HG03139 (cell line): ENCODE data around the gene NUMA1.

Experiments used
- ATAC-seq: cut with Tn5 transposase; IDR thresholded peaks from one replicate; pipeline ENCODE4 v1.9.1; 2021; ENCODE audit not compliant: unreplicated experiment

Gene NUMA1

GRCh38 chr11:72066855-72067254 is 13.5 kb downstream of the NUMA1 start:
- ATAC-seq: no peak

DNA sequence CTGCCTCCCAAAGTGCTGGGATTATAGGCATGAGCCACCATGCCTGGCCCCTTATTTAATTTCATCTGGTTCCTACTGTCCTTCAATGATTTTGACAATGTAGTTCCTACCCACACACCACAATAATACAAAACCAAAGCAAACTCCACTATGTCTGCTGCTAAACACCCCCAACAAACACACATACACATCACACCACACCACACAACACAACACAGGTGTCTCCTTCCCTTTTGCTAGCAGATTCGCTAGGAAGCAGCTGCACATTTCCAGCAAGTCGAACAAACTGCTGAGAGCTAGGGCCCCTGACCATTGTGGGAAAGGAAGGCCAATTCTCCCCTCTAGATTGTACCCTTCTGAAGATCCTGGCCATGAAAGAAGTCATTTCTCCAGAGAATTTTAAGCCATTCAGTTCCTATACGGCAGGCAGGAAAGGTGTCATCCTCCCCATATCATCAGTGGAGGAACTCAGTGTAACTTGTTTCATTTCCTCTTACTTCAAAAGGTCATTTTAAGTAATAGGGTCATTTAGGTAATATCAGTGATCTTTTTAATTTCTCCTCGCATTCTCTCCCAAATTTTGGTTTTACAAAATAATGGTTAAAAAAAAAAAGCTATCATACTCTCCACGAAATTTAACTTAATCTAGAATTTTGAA is 18.5 kb downstream of the NUMA1 start:
- no peak for ATAC-seq

GRCh38 chr11:72058416-72059034 is 21.8 kb downstream of the NUMA1 start:
- ATAC-seq: no peak

GRCh38 chr11:72048766-72049460 is 31.4 kb downstream of the NUMA1 start:
- ATAC-seq: no peak

DNA sequence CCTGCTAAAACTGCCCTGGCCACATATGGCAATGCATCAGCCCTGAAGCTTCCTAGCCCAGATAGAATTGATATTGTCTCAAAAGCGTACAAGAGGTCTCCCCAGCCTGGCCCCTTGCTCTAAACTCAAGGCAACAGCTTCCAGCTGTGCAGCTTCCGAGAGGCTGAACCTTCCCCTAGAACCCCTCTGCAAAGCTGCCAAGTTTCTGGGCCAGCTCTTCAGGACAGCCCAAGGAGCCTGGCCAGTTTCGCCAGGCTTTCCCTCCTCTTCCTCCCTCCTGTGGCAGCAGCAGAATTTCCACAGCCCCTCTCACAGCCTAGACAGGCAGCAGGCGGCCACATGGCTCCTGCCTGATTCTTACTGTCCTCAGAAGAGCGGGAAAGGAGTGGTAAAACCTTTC is 34.5 kb downstream of the NUMA1 start:
- ATAC-seq: no peak

- no peak for ATAC-seq
These were observed 38.1 kb downstream of the NUMA1 start for GRCh38 chr11:72042064-72042745.

DNA sequence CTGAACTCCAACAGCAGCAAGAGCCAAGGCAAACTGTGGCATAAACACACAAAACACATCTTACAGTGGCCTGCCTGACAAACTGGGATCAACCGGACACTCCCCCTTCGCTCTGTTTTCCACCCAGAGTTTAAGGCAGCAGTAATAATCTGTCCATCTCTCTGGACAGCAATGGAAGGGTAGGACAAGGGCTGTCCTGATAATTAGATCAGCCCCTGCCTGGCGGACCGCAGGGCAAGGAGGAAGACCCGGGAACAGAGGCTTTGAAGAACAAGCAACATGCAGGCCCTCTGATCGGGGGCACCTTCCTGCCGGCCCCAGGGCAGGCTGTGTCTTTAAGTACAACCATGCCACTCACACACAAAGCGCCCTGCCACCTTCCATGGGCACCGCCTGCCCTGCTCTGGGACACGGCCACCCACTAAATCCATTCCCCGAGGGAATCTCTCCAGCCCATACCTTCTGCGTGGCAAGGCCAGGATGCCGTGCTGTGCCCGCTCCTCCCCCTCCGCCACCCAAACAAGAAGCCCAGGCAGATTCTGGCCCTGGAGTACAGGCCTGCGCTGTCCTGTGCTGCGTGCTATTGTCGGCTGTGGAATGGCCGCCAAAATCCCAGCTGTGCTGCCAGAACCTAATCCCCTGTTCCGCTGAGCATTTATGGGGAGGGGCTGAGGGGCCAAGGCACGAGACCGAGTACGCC is 38.8 kb downstream of the NUMA1 start:
- no peak for ATAC-seq

DNA sequence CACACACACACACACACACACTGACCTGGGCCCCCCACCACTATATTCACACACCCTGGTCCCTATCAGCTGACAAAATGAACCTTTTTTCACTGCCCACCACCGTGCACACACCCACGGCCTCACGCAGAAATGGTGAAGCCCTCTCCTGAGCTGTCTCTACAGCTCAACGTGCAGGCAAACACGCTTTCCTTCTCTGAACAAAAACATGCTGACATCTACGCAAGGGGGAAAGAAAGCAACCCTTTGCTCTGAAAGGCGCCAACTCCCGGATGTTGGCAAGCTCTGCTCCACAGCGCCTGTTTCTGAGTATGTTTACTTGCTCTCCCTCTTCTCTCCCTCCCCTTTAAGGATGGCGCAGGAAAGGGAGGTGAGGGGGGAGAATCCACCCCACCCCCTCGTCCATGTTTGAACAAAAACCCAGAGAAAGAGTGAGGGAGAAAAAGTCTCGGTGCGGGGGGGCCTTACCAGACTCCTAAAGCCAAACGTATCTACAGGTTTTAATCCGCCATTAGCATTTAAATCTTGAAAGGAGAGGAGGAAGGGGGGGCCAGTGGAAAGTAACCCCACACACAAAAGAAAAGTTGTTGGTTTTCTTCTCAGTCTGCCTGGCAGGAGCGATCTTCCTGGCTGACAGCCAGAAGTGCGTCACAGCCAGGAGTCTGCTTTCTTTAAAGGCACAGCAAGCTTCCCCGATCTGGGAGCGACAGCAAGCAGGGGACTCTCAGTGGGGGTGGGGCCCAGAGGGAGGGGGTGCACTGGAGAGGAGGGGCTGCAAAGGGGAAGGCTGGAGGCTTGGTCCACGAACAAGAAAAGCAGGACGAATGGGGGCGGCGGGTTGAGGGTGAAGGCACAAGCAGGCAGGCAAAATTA is 39.6 kb downstream of the NUMA1 start:
- ATAC-seq: no peak

DNA sequence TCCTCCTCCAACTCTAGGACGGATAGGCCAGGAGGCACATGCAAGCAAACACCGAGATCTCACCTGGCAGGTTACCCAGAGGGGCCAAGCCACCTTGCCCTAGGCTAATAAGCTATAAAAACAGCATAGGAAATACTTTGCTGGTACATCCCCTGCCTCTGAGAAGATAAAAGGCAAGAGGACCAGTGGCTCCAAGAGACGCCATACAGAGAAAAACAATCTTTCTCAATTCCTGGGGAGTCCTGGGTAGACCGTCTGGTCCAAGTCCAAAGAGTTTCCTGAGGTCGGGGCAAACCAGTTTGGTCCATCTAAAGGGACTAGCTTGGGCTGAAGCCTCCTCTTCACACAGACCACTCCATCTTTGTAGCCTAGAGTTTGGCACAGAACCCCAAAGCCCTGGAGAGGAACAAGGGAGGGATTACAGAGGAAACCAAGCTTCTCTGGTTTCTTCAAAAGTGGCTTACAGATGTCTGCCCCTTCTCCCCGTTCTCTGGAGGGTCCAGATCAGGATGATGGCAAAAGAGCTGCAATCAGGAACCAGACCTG is 40.4 kb downstream of the NUMA1 start:
- ATAC-seq: no peak

- no peak for ATAC-seq
These were observed 41.1 kb downstream of the NUMA1 start for GRCh38 chr11:72039031-72039855.

DNA sequence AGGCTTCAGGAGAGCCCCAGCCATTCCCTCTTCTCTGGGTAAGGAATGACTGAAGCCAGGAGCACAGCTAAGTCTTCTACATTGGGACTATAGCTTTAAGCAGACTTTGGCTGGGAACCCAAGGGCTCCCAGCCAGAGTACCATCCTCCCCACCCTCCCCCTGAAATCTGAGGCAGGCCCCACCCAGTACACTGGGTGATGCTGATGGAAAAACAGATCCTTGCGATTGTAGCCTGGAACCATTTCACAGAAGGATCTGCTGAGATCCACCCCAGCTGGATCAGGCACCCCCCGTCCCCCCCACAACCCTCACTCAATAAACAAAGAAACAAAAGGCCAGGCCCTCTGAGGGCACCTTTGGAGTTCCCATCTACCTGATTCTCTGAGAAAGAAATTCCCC is 41.9 kb downstream of the NUMA1 start:
- no peak for ATAC-seq

DNA sequence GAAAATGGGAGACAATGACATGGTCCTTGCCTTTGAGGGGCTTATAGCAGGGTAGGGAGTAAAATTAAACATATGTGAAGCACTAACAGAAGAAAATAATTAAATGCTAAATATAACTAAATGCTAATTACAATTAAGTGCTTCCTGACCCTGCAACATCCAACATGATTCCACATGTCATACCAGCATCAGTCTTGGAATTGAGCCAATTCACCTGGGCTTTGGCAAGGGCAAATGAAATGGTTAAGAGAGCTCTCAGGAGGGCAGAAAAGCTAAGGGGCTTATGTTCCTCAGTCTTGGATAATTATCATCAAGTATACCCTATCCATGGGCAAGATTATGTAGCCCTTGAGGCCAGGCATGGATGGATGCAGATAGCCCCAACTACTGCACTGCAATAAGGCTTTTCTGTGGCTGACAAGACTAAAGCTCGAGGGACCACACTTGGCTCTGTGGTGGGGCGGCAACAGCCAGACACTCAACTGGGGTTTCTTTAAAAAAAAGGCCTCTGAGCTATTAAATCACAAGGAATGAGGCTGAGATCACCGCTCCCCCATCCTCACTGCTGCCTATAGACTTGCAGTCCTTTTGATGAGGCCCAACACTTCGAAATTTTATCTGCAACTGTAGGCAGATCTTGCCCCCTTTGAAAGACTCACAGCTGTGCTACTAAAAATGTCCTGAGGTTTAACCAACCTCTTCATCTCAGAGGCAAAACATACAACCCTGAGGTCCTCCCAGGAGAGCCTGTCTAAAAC is 42.6 kb downstream of the NUMA1 start:
- no peak for ATAC-seq

DNA sequence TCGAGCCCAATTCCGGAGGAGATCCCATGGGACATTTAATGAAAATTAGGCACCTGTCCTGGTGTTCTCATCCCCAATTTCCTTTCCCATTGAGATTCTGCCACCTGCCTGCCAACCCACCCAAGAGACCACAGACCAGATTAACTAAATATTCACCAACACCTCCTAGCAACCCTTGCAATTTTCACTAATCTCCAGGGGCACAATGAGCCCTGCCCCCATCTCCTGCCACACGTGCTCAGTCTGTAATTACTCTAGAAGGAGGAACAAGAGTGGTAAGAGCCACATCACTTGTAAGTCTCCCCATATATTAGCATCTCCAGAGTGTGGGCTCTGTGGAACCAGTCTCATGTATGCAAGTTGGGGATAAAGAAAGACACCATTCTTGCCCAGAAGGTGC is 43.7 kb downstream of the NUMA1 start:
- no peak for ATAC-seq

GRCh38 chr11:72030472-72031045 is 49.8 kb downstream of the NUMA1 start:
- no peak for ATAC-seq

DNA sequence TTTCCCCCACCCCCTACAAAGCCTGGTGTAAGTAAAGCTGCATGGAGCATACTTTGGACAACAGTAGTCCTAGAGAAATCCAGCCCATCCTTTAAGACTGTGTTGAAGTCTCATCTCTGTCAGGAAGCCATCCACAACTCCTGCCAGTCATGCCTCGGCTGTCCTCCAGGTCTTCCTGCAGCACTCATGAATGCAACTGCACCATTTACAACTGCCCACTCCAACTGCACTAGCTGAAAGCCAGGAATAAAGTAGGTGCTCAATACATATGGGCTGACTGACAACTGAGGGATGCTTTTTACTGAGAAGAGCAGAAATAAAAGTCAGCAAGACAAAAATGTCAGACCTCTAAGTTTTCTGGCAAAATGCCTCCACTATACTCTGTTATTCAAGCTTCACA is 54.3 kb downstream of the NUMA1 start:
- ATAC-seq: no peak

DNA sequence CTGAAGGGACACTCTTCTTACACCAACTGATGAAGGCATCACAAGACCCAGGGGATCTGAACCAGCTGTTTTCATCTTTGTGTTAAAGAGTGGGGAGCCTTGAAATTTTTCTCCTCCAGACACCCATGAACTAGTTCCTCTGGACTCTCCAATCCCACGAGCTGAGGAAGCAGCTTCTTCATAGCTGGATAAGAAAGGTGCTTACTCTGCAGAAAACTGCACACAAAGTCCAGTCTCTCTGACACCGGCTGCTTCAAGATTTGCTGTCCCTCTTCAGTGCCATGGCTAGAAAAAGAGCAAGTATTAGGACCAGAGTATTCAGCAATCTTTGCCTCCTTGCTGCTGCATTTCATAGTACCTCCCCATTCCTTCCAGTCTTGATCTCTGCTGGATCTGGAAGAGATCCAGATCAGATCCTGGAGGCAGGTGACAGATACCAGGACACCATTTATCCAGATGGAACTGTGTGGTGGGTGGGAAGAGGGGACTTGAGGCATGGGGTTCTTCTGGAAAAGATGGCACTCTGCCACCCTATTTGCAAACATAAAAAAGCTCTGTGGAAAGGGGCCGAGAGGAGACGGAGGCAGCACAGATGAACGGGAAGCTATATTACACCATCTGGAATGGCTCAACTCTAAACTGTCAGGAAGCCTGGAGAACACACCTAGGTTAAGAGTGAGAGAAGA is 56.1 kb downstream of the NUMA1 start:
- ATAC-seq: no peak

DNA sequence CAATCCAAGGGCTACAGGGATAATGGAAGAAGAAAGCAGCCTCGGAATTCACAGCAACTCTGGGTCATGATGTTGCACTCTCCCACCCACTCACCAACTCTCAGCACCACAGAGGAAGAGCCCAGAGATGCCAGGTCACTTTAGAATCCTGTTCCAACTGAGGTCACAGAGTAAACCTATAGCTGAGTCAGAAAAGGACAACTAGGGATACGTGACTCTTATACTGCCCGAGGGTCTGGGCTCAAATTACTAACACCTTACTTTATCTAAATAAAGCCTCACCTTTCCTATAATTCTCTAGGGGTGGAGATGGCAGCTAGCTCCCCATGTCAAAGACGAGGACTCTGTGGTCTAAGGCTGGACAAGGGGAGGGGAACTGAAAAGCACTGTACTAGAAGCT is 57.0 kb downstream of the NUMA1 start:
- no peak for ATAC-seq

- no peak for ATAC-seq
These were observed 62.2 kb downstream of the NUMA1 start for GRCh38 chr11:72018171-72018570.
